SK-N-SH (cell line): Measurements from ENCODE around the gene PLGRKT. TPM values are rescaled to one million over a fixed set of nuclear protein-coding genes. Genes with fewer than 3 reads are reported as not detected.

ENCODE experiments used
- CTCF ChIA-PET: fragments of 300-600, 350-600 bp; formaldehyde crosslinking; extraction: SDS; loops from one replicate; lab custom pipeline; 2021; lab: Yijun Ruan, JAX
- POLR2A ChIA-PET: fragments of 350-600 bp; sonication (Branson Sonifier 250); formaldehyde crosslinking; extraction: SDS; loops from one replicate; lab custom pipeline; 2020; ENCODE audit warnings: antibody characterized with exemption, inconsistent platforms; lab: Yijun Ruan, JAX
- DNase-seq: peaks from one replicate; pipeline ENCODE4 v3.0.0; 2012
- H2AFZ ChIP-seq: fragments of 200-600 bp; sonication (generic); 2 replicates; pipeline ENCODE4 v1.8.1; 2016; ENCODE audit warnings: antibody characterized with exemption, mild to moderate bottlenecking, low read depth
- H3F3A ChIP-seq: fragments of 200-600 bp; sonication (generic); replicated peaks from 2 replicates; pipeline ENCODE3; 2016; ENCODE audit warnings: antibody characterized with exemption, mild to moderate bottlenecking; ENCODE audit not compliant: insufficient read depth
- H3K27ac ChIP-seq, 2 experiments: fragments of 200-500 bp in 1 of 2; fragments of 200-600 bp in 1 of 2; sonication (Bioruptor generic) in 1 of 2; sonication (generic), shearing (Covaris generic) in 1 of 2; 2 replicates each; pipeline versions ENCODE4 v1.5.1 to v1.6.1; 2014 to 2016; ENCODE audit warnings: low read depth in 2 of 2, inconsistent platforms in 1 of 2, low read length in 1 of 2, mild to moderate bottlenecking in 1 of 2, mixed read lengths in 1 of 2
- H3K27me3 ChIP-seq: fragments of 200-600 bp; sonication (generic), shearing (Covaris generic); 2 replicates; pipeline ENCODE4 v1.6.1; 2016; ENCODE audit warnings: mixed run types; ENCODE audit not compliant: insufficient read depth
- H3K36me3 ChIP-seq, 2 experiments: fragments of 200-500 bp in 1 of 2; fragments of 200-600 bp in 1 of 2; sonication (Bioruptor generic) in 1 of 2; sonication (generic) in 1 of 2; replicated peaks in 1 of 2; 2 replicates each; pipeline versions ENCODE3 to v1.5.1; 2014 to 2016; ENCODE audit warnings: low read length in 1 of 2, mild to moderate bottlenecking in 1 of 2; ENCODE audit not compliant: insufficient read depth in 2 of 2, control insufficient read depth in 1 of 2
- H3K4me1 ChIP-seq, 2 experiments: fragments of 200-500 bp in 1 of 2; fragments of 200-600 bp in 1 of 2; sonication (Bioruptor generic) in 1 of 2; sonication (generic), shearing (Covaris generic) in 1 of 2; 2 replicates each; pipeline versions ENCODE4 v1.5.1 to v1.6.1; 2014 to 2016; ENCODE audit warnings: low read depth in 1 of 2, low read length in 1 of 2, mixed run types in 1 of 2; ENCODE audit not compliant: insufficient read depth in 2 of 2, control insufficient read depth in 1 of 2
- H3K4me2 ChIP-seq: fragments of 200-600 bp; sonication (generic), shearing (Covaris generic); 2 replicates; pipeline ENCODE4 v1.6.1; 2017; ENCODE audit warnings: mixed run types
- H3K4me3 ChIP-seq, 2 experiments: fragments of 200-500 bp in 1 of 2; fragments of 200-600 bp in 1 of 2; sonication (Bioruptor generic) in 1 of 2; sonication (generic), shearing (Covaris generic) in 1 of 2; 2 replicates each; pipeline versions ENCODE4 v1.5.1 to v1.8.1; 2014 to 2016; ENCODE audit warnings: low read depth in 2 of 2, inconsistent platforms in 1 of 2, low read length in 1 of 2, mild to moderate bottlenecking in 1 of 2, mixed read lengths in 1 of 2, moderate library complexity in 1 of 2
- H3K79me2 ChIP-seq: fragments of 200-600 bp; sonication (generic); 2 replicates; pipeline ENCODE4 v1.8.1; 2017; ENCODE audit warnings: mild to moderate bottlenecking; ENCODE audit not compliant: insufficient read depth
- H3K9ac ChIP-seq: fragments of 200-600 bp; sonication (generic); 2 replicates; pipeline ENCODE4 v1.6.1; 2017; ENCODE audit warnings: mixed run types
- H3K9me2 ChIP-seq: fragments of 200-600 bp; sonication (generic); 2 replicates; pipeline ENCODE4 v1.6.1; 2017; ENCODE audit warnings: mixed run types
- H3K9me3 ChIP-seq: fragments of 200-600 bp; sonication (generic); 2 replicates; pipeline ENCODE4 v1.6.1; 2017; ENCODE audit warnings: mixed run types, mild to moderate bottlenecking, moderate library complexity
- H4K20me1 ChIP-seq: fragments of 200-600 bp; sonication (generic); 2 replicates; pipeline ENCODE4 v1.6.1; 2017; ENCODE audit warnings: mild to moderate bottlenecking, mixed run types; ENCODE audit not compliant: insufficient read depth
- CHD2 ChIP-seq: fragments of 150-350 bp; IDR thresholded peaks from 2 replicates; pipeline ENCODE4 v1.6.1; 2018; ENCODE audit warnings: low read length; ENCODE audit not compliant: partially characterized antibody
- EP300 ChIP-seq, 2 experiments: IDR thresholded peaks; 2 replicates each; pipeline versions ENCODE4 v1.4.0 to v1.6.1; 2012; ENCODE audit warnings: borderline replicate concordance in 1 of 2, low read depth in 1 of 2, low read length in 1 of 2
- EZH2phosphoT487 ChIP-seq: fragments of 200-600 bp; sonication (generic); IDR thresholded peaks from 2 replicates; pipeline ENCODE4 v1.6.1; 2017; ENCODE audit warnings: low read depth, mixed run types, mild to moderate bottlenecking, antibody characterized with exemption, moderate library complexity, borderline replicate concordance
- FOXM1 ChIP-seq: IDR thresholded peaks from 2 replicates; pipeline ENCODE4 v1.4.0; 2012; ENCODE audit warnings: low read depth, mild to moderate bottlenecking
- GABPA ChIP-seq: IDR thresholded peaks from 2 replicates; pipeline ENCODE4 v1.4.0; 2012; ENCODE audit warnings: low read depth, mild to moderate bottlenecking
- IRF3 ChIP-seq: fragments of 150-350 bp; IDR thresholded peaks from 2 replicates; pipeline ENCODE4 v1.6.1; 2016; ENCODE audit warnings: mild to moderate bottlenecking, low read depth, low read length
- NFIC ChIP-seq: IDR thresholded peaks from 2 replicates; pipeline ENCODE4 v1.4.0; 2012; ENCODE audit warnings: borderline replicate concordance
- RAD21 ChIP-seq: IDR thresholded peaks from 2 replicates; pipeline ENCODE4 v1.6.1; 2012; ENCODE audit warnings: mild to moderate bottlenecking, low read length
- RCOR1 ChIP-seq: fragments of 150-350 bp; IDR thresholded peaks from 2 replicates; pipeline ENCODE4 v1.6.1; 2017; ENCODE audit warnings: antibody characterized with exemption, low read length
- REST ChIP-seq: IDR thresholded peaks from 2 replicates; pipeline ENCODE4 v1.6.1; 2012; ENCODE audit warnings: mild to moderate bottlenecking, low read depth, low read length, moderate library complexity
- RFX5 ChIP-seq: IDR thresholded peaks from 2 replicates; pipeline ENCODE4 v1.6.1; 2012; ENCODE audit warnings: mild to moderate bottlenecking, improper control_type of control experiment, low read length
- RXRA ChIP-seq: IDR thresholded peaks from 2 replicates; pipeline ENCODE4 v1.4.0; 2012; ENCODE audit warnings: low read depth, mild to moderate bottlenecking, borderline replicate concordance
- SIN3A ChIP-seq: IDR thresholded peaks from 2 replicates; pipeline ENCODE4 v1.6.1; 2012; ENCODE audit warnings: low read depth, mild to moderate bottlenecking, low read length, moderate library complexity, borderline replicate concordance
- SMC3 ChIP-seq: IDR thresholded peaks from 2 replicates; pipeline ENCODE4 v1.6.1; 2012; ENCODE audit warnings: low read depth, low read length, improper control_type of control experiment
- TCF12 ChIP-seq: IDR thresholded peaks from 2 replicates; pipeline ENCODE4 v1.4.0; 2012
- TEAD4 ChIP-seq: IDR thresholded peaks from 2 replicates; pipeline ENCODE4 v1.4.0; 2012; ENCODE audit warnings: mild to moderate bottlenecking, borderline replicate concordance; ENCODE audit not compliant: insufficient read depth
- USF1 ChIP-seq: IDR thresholded peaks from 2 replicates; pipeline ENCODE4 v1.4.0; 2012; ENCODE audit warnings: low read depth, borderline replicate concordance
- YY1 ChIP-seq: IDR thresholded peaks from 2 replicates; pipeline ENCODE4 v1.4.0; 2012; ENCODE audit warnings: low read depth, mild to moderate bottlenecking
- ZBTB33 ChIP-seq: IDR thresholded peaks from 2 replicates; pipeline ENCODE4 v1.4.0; 2012; ENCODE audit warnings: low read depth, borderline replicate concordance
- WGBS: methylation state at CpG from one replicate; pipeline ENCODE4 v1.1.6; 2017; ENCODE audit warnings: low lambda C conversion rate; 5-methylcytosine and 5-hydroxymethylcytosine counted together
- polyA plus RNA-seq, 3 experiments: library from polyadenylated mRNA; depleted of rRNA; stranded (reverse); fragments of >200 nt; gene quantifications; 2 replicates each; pipeline ENCODE4 v1.2.3, GENCODE V29; 2012

The PLGRKT gene
- polyA plus RNA-seq, 1 of the 3 experiments (the other 2 are of a cell fraction): 11.4 TPM

GRCh38 chr9:5429873-5430564, 7.7 kb downstream of the PLGRKT start:
- peaks cover 9 to 11% of the 10 kb centered on the region in 2 experiments for H3K36me3 ChIP-seq
- CTCF ChIA-PET: interaction anchor here (0.6 to 1.9 kb wide), 4 partner anchors 20 to 670 kb away, joined by 3 to 7 read pairs (median 4); partner anchors contain the start of gene CD274
- POLR2A ChIA-PET: no interaction called here
- no peaks in the 10 kb centered on the region for H3K79me2 ChIP-seq
- H3K9me2 ChIP-seq: no peaks in the 10 kb centered on the region
- H2AFZ ChIP-seq: no peak overlapping the region
- 98% methylated on average over 10 of the region's 10 CpGs for WGBS
- TF ChIP-seq TCF12: no peak
- TF ChIP-seq GABPA: no peak
- TF ChIP-seq YY1: no peak
- no peak for TF ChIP-seq RFX5
- TF ChIP-seq RAD21: no peak
- no peak for TF ChIP-seq ZBTB33
- no peak for TF ChIP-seq SIN3A
- no peak for TF ChIP-seq CHD2
- TF ChIP-seq IRF3: no peak
- TF ChIP-seq SMC3: no peak
- TF ChIP-seq RCOR1: no peak
- TF ChIP-seq TEAD4: no peak
- TF ChIP-seq EZH2phosphoT487: no peak
- no peak for TF ChIP-seq RXRA
- TF ChIP-seq NFIC: no peak
- no peak for TF ChIP-seq REST
- no peak for TF ChIP-seq USF1
- TF ChIP-seq EP300 (IDR thresholded peaks at IDR 0.05; ENCODE audit: borderline replicate concordance in 1 of 2, low read depth in 1 of 2, low read length in 1 of 2): no peak
- TF ChIP-seq FOXM1: no peak
- H3K4me2 ChIP-seq: no peak overlapping the region
- no peaks in the 10 kb centered on the region for H4K20me1 ChIP-seq
- H3K4me1 ChIP-seq: no peaks in the 10 kb centered on the region; a peak in 1 of 4 replicates
- H3K4me3 ChIP-seq: no peak overlapping the region
- H3K9me3 ChIP-seq: no peaks in the 10 kb centered on the region
- no peak overlapping the region for H3K27ac ChIP-seq
- H3F3A ChIP-seq: peaks cover 4% of the 10 kb centered on the region
- no peak for DNase-seq
- no peak overlapping the region for H3K9ac ChIP-seq
- H3K27me3 ChIP-seq: no peaks in the 10 kb centered on the region
